Testis (tissue), 2 donors: Measurements from ENCODE around the gene PTPRCAP.

Source experiments
- CTCF ChIP-seq, 3 experiments: fragments of 450-650 bp in 2 of 3; fragments of 200-600 bp in 1 of 3; sonication (generic) in 1 of 3; IDR thresholded peaks; one replicate each; pipeline ENCODE4 v1.5.1; 2016 to 2019; ENCODE audit warnings: antibody characterized with exemption in 3 of 3, mild to moderate bottlenecking in 2 of 3, moderate library complexity in 1 of 3
- POLR2A ChIP-seq: fragments of 450-650 bp; IDR thresholded peaks from one replicate; pipeline ENCODE4 v1.6.1; 2017; ENCODE audit warnings: antibody characterized with exemption, mild to moderate bottlenecking, moderate library complexity

- TF ChIP-seq CTCF (IDR thresholded peaks at IDR 0.05) (no peak), POLR2A (no peak)
Measured at GRCh38 chr11:67392183-67392715, 45.2 kb downstream of the PTPRCAP start.
